ENCODE measurements around the gene VSIG1. TPM values are rescaled to one million over a fixed set of nuclear protein-coding genes. Genes with fewer than 3 reads are reported as not detected.

VSIG1 gene
- total and polyA plus RNA-seq, 2 of the 4 experiments (the other 2 are of a cell fraction), result not detected

- POLR2A ChIA-PET (ENCODE audit: unreplicated experiment), result no interaction called here
- Histone ChIP-seq H4K8ac (ENCODE audit: low read depth in 2 of 2, low read length in 2 of 2) (no peak overlapping the region), H3K4me3 (ENCODE audit: insufficient read depth, low read depth, low read length) (no peak overlapping the region), H3K9me3 (ENCODE audit: control insufficient read depth, insufficient read depth, low read length) (no peaks in the 10 kb centered on the region), H2AFZ (replicated peaks; ENCODE audit: low read length, poor library complexity) (no peak overlapping the region), H2BK120ac (ENCODE audit: low read depth, low read length) (no peak overlapping the region), H3K4ac (ENCODE audit: low read depth, low read length) (no peak overlapping the region), H3K27ac (ENCODE audit: insufficient read depth, low read length) (no peak overlapping the region), H3K36me3 (ENCODE audit: control insufficient read depth, insufficient read depth, low read length) (no peaks in the 10 kb centered on the region), H3K79me1 (ENCODE audit: low read depth in 1 of 2, low read length in 2 of 2) (no peaks in the 10 kb centered on the region), H2AK5ac (ENCODE audit: low read depth, low read length) (no peak overlapping the region), H3K23ac (ENCODE audit: low read depth, low read length) (no peak overlapping the region), H2BK20ac (ENCODE audit: low read depth, low read length) (no peak overlapping the region), H4K91ac (ENCODE audit: insufficient read depth, low read depth, low read length) (no peak overlapping the region), H3K14ac (replicated peaks; ENCODE audit: low read depth, low read length) (no peak overlapping the region), H3K4me1 (ENCODE audit: control insufficient read depth, insufficient read depth, low read length) (no peaks in the 10 kb centered on the region), H2AK9ac (replicated peaks; ENCODE audit: low read depth, low read length, poor library complexity) (no peak overlapping the region), H3K18ac (ENCODE audit: low read depth, low read length) (no peak overlapping the region), H2BK5ac (ENCODE audit: low read depth, low read length, poor library complexity, severe bottlenecking) (no peak overlapping the region), H2BK15ac (ENCODE audit: low read depth, low read length) (no peak overlapping the region), H4K5ac (ENCODE audit: low read depth, low read length) (no peak overlapping the region), H3K9ac (ENCODE audit: low read depth, low read length) (no peak overlapping the region), H3K56ac (ENCODE audit: extremely low read depth, insufficient read depth, low read length) (no peak overlapping the region), H3K4me2 (ENCODE audit: low read depth, low read length) (no peak overlapping the region), H4K20me1 (ENCODE audit: insufficient read depth, low read length) (no peaks in the 10 kb centered on the region), H3K27me3 (ENCODE audit: control insufficient read depth, insufficient read depth, low read length) (peaks cover 18% of the 10 kb centered on the region), H3K9me1 (ENCODE audit: insufficient read depth, low read length) (no peaks in the 10 kb centered on the region)
- intact Hi-C loops (cut with micrococcal nuclease) (no loop called here), dilution Hi-C loops (cut with HindIII; ENCODE audit: low sequenced_read_pairs, unreplicated experiment) (no loop called here), in situ Hi-C loops (cut with MboI; ENCODE audit: low sequenced_read_pairs) (no loop called here)
- ATAC-seq (ENCODE audit: low read depth) (no peak), DNase-seq (no peak)
- CTCF ChIA-PET, result no interaction called here
- no TSS peak for BruUV-seq (replicated peaks)
- no peak for TF ChIP-seq FOS (IDR thresholded peaks at IDR 0.05; ENCODE audit: low read depth, low read length)
- TF ChIP-seq RCOR1 (IDR thresholded peaks at IDR 0.05; ENCODE audit: insufficient replicate concordance, low read length), result no peak
- no peak for TF ChIP-seq RAD21 (IDR thresholded peaks at IDR 0.05; ENCODE audit: low read length)
- no peak for TF ChIP-seq MAZ (IDR thresholded peaks at IDR 0.05; ENCODE audit: borderline replicate concordance, low read depth, low read length)
- TF ChIP-seq RFX5 (IDR thresholded peaks at IDR 0.05; ENCODE audit: low read depth, low read length), result no peak
- no peak for TF ChIP-seq MAFK (IDR thresholded peaks at IDR 0.05; ENCODE audit: low read depth, low read length)
- TF ChIP-seq POLR2A (IDR thresholded peaks at IDR 0.05; ENCODE audit: low read depth, low read length), result no peak
- TF ChIP-seq NFE2L2 (IDR thresholded peaks at IDR 0.05; ENCODE audit: low read depth, low read length), result no peak
- no peak for TF ChIP-seq SMC3 (IDR thresholded peaks at IDR 0.05; ENCODE audit: low read depth, low read length)
- no peak for TF ChIP-seq BHLHE40 (IDR thresholded peaks at IDR 0.05; ENCODE audit: low read depth, low read length)
- TF ChIP-seq, protein P1, sequence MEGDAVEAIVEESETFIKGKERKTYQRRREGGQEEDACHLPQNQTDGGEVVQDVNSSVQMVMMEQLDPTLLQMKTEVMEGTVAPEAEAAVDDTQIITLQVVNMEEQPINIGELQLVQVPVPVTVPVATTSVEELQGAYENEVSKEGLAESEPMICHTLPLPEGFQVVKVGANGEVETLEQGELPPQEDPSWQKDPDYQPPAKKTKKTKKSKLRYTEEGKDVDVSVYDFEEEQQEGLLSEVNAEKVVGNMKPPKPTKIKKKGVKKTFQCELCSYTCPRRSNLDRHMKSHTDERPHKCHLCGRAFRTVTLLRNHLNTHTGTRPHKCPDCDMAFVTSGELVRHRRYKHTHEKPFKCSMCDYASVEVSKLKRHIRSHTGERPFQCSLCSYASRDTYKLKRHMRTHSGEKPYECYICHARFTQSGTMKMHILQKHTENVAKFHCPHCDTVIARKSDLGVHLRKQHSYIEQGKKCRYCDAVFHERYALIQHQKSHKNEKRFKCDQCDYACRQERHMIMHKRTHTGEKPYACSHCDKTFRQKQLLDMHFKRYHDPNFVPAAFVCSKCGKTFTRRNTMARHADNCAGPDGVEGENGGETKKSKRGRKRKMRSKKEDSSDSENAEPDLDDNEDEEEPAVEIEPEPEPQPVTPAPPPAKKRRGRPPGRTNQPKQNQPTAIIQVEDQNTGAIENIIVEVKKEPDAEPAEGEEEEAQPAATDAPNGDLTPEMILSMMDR (conservative IDR thresholded peaks at IDR 0.05; ENCODE audit: low read depth, low read length), result no peak
- TF ChIP-seq, protein P2, sequence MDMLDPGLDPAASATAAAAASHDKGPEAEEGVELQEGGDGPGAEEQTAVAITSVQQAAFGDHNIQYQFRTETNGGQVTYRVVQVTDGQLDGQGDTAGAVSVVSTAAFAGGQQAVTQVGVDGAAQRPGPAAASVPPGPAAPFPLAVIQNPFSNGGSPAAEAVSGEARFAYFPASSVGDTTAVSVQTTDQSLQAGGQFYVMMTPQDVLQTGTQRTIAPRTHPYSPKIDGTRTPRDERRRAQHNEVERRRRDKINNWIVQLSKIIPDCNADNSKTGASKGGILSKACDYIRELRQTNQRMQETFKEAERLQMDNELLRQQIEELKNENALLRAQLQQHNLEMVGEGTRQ (IDR thresholded peaks at IDR 0.05; ENCODE audit: low read depth, low read length), result no peak
- no peak for TF ChIP-seq ELK1 (IDR thresholded peaks at IDR 0.05; ENCODE audit: borderline replicate concordance, low read depth, low read length)
- no peak for TF ChIP-seq CHD1 (IDR thresholded peaks at IDR 0.05; ENCODE audit: low read depth, low read length)
- no peak for TF ChIP-seq MXI1 (IDR thresholded peaks at IDR 0.05; ENCODE audit: borderline replicate concordance, low read depth, low read length)
- no peak for TF ChIP-seq CEBPB (IDR thresholded peaks at IDR 0.05; ENCODE audit: low read depth, low read length)
These were observed 10.7 kb downstream of the VSIG1 start for GRCh38 chrX:108055546-108055945.

All from IMR-90 (cell line).